ENCODE results near the gene CALHM6. TPM values are rescaled to one million over a fixed set of nuclear protein-coding genes. Genes with fewer than 3 reads are reported as not detected.

The CALHM6 gene
- total and polyA plus RNA-seq, 2 of the 13 experiments (the other 11 are each of a cell fraction or from before 2014, with no cell fraction given) = not detected

GRCh38 chr6:116429111-116429510 is 32.1 kb upstream of the CALHM6 start:
- peaks cover 0 to 1% of the 10 kb centered on the region in 2 experiments; a peak in 1 of 5 replicates for H3K27me3 ChIP-seq (ENCODE audit: control insufficient read depth in 1 of 2, insufficient read depth in 2 of 2, low read length in 2 of 2)
- H3K4me2 ChIP-seq (ENCODE audit: low read depth, low read length) = no peak overlapping the region
- H3K79me2 ChIP-seq (ENCODE audit: insufficient read depth, low read length) = no peaks in the 10 kb centered on the region
- FAIRE-seq (no peak), DNase-seq (ENCODE audit: low spot score) (no peak), ATAC-seq (no peak)
- POLR2A ChIA-PET = no interaction called here
- no TSS peak for BruUV-seq (replicated peaks)
- H3K36me3 ChIP-seq (replicated peaks in 1 of 2; ENCODE audit: control insufficient read depth in 1 of 2, insufficient read depth in 2 of 2, low read length in 2 of 2) = no peaks in the 10 kb centered on the region
- no peaks in the 10 kb centered on the region for H4K20me1 ChIP-seq (ENCODE audit: insufficient read depth, low read length)
- in situ Hi-C loops (cut with HindIII; ENCODE audit: extremely low pct_ligation_motif_present, low pct_unique_long_range_greater_than_20kb) (no loop called here), intact Hi-C loops (cut with micrococcal nuclease; ENCODE audit: unreplicated experiment) (no loop called here)
- no peak for TF ChIP-seq ZNF780A (CRISPR knock-in tag; IDR thresholded peaks at IDR 0.05)
- TF ChIP-seq NFE2 (CRISPR knock-in tag; IDR thresholded peaks at IDR 0.05) = no peak
- TF ChIP-seq ZBTB21 (CRISPR knock-in tag; IDR thresholded peaks at IDR 0.05) = no peak
- no peak for TF ChIP-seq ZNF556 (CRISPR knock-in tag; IDR thresholded peaks at IDR 0.05; ENCODE audit: borderline replicate concordance)
- no peak for TF ChIP-seq ZNF891 (CRISPR knock-in tag; IDR thresholded peaks at IDR 0.05)
- no peak for TF ChIP-seq MAX (IDR thresholded peaks at IDR 0.05)
- no peak overlapping the region for H3K4me3 ChIP-seq (replicated peaks in 1 of 3; ENCODE audit: insufficient read depth in 1 of 3, low read depth in 2 of 3, low read length in 3 of 3)
- H3K9ac ChIP-seq (ENCODE audit: insufficient read depth, low read depth, low read length) = no peak overlapping the region
- no peaks in the 10 kb centered on the region for H3K9me3 ChIP-seq (ENCODE audit: low read length)
- H2AFZ ChIP-seq (ENCODE audit: low read length) = no peak overlapping the region
- 48% methylated on average over 2 of the region's 2 CpGs for WGBS (ENCODE audit: low lambda C conversion rate)
- no peaks in the 10 kb centered on the region for H3K4me1 ChIP-seq (ENCODE audit: insufficient read depth, low read length)
- CTCF ChIA-PET (ENCODE audit: low intra/inter-chr PET ratio, low total read pairs) = no interaction called here
- H3K27ac ChIP-seq (ENCODE audit: extremely low read length, insufficient read depth, low read length) = no peak overlapping the region

DNA sequence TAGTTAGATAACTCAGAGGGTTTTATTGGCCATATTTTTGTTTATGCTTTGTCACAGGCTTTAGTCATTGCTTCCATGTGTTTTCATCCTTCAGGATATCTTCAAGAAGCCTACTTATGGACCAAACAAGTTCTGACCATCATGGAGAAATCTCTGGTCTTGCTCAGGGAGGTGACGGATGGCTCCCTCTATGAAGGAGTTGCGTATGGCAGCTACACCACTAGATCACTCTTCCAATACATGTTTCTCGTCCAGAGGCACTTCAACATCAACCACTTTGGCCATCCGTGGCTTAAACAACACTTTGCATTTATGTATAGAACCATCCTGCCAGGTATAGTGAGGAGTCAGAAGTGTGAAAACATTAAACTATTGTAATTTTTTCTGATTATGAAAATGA is 30.3 kb upstream of the CALHM6 start:
- Histone ChIP-seq H3K27ac (ENCODE audit: extremely low read length, insufficient read depth, low read length) (no peak overlapping the region), H3K9ac (ENCODE audit: insufficient read depth, low read depth, low read length) (no peak overlapping the region), H3K4me2 (ENCODE audit: low read depth, low read length) (no peak overlapping the region), H4K20me1 (ENCODE audit: insufficient read depth, low read length) (no peaks in the 10 kb centered on the region), H2AFZ (ENCODE audit: low read length) (no peak overlapping the region), H3K4me1 (ENCODE audit: insufficient read depth, low read length) (no peaks in the 10 kb centered on the region), H3K36me3 (replicated peaks in 1 of 2; ENCODE audit: control insufficient read depth in 1 of 2, insufficient read depth in 2 of 2, low read length in 2 of 2) (no peaks in the 10 kb centered on the region), H3K4me3 (replicated peaks in 1 of 3; ENCODE audit: insufficient read depth in 1 of 3, low read depth in 2 of 3, low read length in 3 of 3) (no peak overlapping the region), H3K9me3 (ENCODE audit: low read length) (no peaks in the 10 kb centered on the region), H3K79me2 (ENCODE audit: insufficient read depth, low read length) (no peaks in the 10 kb centered on the region), H3K27me3 (ENCODE audit: control insufficient read depth in 1 of 2, insufficient read depth in 2 of 2, low read length in 2 of 2) (peaks cover 0 to 1% of the 10 kb centered on the region in 2 experiments; a peak in 1 of 5 replicates)
- in situ Hi-C loops (cut with HindIII; ENCODE audit: extremely low pct_ligation_motif_present, low pct_unique_long_range_greater_than_20kb) = no loop called here
- intact Hi-C loops (cut with micrococcal nuclease; ENCODE audit: unreplicated experiment) = no loop called here
- WGBS (ENCODE audit: low lambda C conversion rate) = 34% methylated on average over 4 of the region's 4 CpGs
- no TSS peak for BruUV-seq (replicated peaks)
- FAIRE-seq = no peak
- ATAC-seq = peak; percentile 52; the same call in 2 of the 3 replicates
- ChIA-PET POLR2A (no interaction called here), CTCF (ENCODE audit: low intra/inter-chr PET ratio, low total read pairs) (no interaction called here)
- DNase-seq (ENCODE audit: low spot score) = no peak
- TF ChIP-seq MED1 (CRISPR knock-in tag; IDR thresholded peaks at IDR 0.05) = no peak
- no peak for TF ChIP-seq ZBTB7B (CRISPR knock-in tag; IDR thresholded peaks at IDR 0.05)
- no peak for TF ChIP-seq ZNF225 (CRISPR knock-in tag; IDR thresholded peaks at IDR 0.05)
- TF ChIP-seq ZNF550 (CRISPR knock-in tag; IDR thresholded peaks at IDR 0.05; ENCODE audit: borderline replicate concordance) = no peak
- TF ChIP-seq, protein P1, sequence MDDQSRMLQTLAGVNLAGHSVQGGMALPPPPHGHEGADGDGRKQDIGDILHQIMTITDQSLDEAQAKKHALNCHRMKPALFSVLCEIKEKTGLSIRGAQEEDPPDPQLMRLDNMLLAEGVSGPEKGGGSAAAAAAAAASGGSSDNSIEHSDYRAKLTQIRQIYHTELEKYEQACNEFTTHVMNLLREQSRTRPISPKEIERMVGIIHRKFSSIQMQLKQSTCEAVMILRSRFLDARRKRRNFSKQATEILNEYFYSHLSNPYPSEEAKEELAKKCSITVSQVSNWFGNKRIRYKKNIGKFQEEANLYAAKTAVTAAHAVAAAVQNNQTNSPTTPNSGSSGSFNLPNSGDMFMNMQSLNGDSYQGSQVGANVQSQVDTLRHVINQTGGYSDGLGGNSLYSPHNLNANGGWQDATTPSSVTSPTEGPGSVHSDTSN (CRISPR knock-in tag; IDR thresholded peaks at IDR 0.05; ENCODE audit: borderline replicate concordance) = no peak

Measured in HepG2 (cell line).